K562 (cell line): ENCODE measurements around the gene LRRC39.

Experiments used
- CHD4 ChIP-seq: fragments of 200-600 bp; sonication (generic); IDR thresholded peaks from 3 replicates; pipeline ENCODE4 v1.6.1; 2012; ENCODE audit warnings: low read depth, mild to moderate bottlenecking, mixed read lengths, low read length, inconsistent platforms; ENCODE audit not compliant: insufficient read depth, insufficient replicate concordance, poor library complexity, severe bottlenecking
- EP300 ChIP-seq: IDR thresholded peaks from 2 replicates; pipeline ENCODE4 v1.6.1; 2012; ENCODE audit warnings: low read length, improper control_type of control experiment
- MCM5 ChIP-seq: fragments of 450-650 bp; IDR thresholded peaks from 2 replicates; pipeline ENCODE4 v1.6.1; 2016; ENCODE audit warnings: low read depth
- POLR2A ChIP-seq: fragments of 450-650 bp; conservative IDR thresholded peaks from 2 replicates; pipeline ENCODE4 v1.6.1; 2016
- SIN3A ChIP-seq, 2 experiments: fragments of 150-350 bp in 1 of 2; IDR thresholded peaks; 2 replicates each; pipeline ENCODE4 v1.6.1; 2011 to 2016; ENCODE audit warnings: borderline replicate concordance in 2 of 2, low read depth in 2 of 2, low read length in 2 of 2, mild to moderate bottlenecking in 2 of 2, moderate library complexity in 2 of 2; ENCODE audit not compliant: control insufficient read depth in 1 of 2
- ZBTB8A ChIP-seq: fragments of 450-650 bp; IDR thresholded peaks from 2 replicates; pipeline ENCODE4 v1.6.1; 2018; ENCODE audit warnings: mild to moderate bottlenecking, moderate library complexity; ENCODE audit not compliant: partially characterized antibody
- TF ChIP-seq, protein P1 (sequence below), 3 experiments: IDR thresholded peaks in 2 of 3; conservative IDR thresholded peaks in 1 of 3; 2 replicates each; pipeline ENCODE4 v1.5.1; 2011 to 2012; ENCODE audit warnings: low read length in 3 of 3, mild to moderate bottlenecking in 3 of 3, control low read depth in 2 of 3, improper control_type of control experiment in 1 of 3, inconsistent platforms in 1 of 3, low read depth in 1 of 3, mixed read lengths in 1 of 3, moderate library complexity in 1 of 3; ENCODE audit not compliant: insufficient read depth in 2 of 3
- TF ChIP-seq, protein P2 (sequence below): sonication (generic); formaldehyde crosslinking; IDR thresholded peaks from 2 replicates; pipeline ENCODE4 v1.8.1; 2023; ENCODE audit warnings: mild to moderate bottlenecking, missing genetic modification reagents, moderate library complexity

DNA sequence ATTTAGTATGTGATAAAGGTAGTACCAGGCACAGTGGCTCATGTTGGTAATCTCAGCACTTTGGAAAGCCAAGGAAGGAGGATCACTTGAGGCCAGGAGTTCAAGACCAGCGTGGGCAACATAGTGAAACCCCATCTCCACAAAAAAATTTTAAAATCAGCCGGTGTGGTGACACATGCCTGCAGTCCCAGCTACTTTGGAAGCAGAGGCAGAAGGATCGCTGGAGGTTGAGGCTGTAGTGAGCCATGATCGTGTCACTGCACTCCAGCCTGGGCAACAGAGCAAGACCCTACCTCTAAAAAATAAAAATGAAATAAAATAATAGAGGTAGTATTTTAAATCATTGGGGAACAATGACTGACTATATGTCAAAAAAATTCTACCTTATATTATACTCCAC lies 62.5 kb downstream of the LRRC39 start:
- TF ChIP-seq, protein P1, sequence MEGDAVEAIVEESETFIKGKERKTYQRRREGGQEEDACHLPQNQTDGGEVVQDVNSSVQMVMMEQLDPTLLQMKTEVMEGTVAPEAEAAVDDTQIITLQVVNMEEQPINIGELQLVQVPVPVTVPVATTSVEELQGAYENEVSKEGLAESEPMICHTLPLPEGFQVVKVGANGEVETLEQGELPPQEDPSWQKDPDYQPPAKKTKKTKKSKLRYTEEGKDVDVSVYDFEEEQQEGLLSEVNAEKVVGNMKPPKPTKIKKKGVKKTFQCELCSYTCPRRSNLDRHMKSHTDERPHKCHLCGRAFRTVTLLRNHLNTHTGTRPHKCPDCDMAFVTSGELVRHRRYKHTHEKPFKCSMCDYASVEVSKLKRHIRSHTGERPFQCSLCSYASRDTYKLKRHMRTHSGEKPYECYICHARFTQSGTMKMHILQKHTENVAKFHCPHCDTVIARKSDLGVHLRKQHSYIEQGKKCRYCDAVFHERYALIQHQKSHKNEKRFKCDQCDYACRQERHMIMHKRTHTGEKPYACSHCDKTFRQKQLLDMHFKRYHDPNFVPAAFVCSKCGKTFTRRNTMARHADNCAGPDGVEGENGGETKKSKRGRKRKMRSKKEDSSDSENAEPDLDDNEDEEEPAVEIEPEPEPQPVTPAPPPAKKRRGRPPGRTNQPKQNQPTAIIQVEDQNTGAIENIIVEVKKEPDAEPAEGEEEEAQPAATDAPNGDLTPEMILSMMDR (IDR thresholded peaks at IDR 0.05 in 2 of 3, conservative IDR thresholded peaks at IDR 0.05 in 1 of 3; ENCODE audit: insufficient read depth in 2 of 3, low read depth in 1 of 3, low read length in 3 of 3), result no peak
- no peak for TF ChIP-seq POLR2A
- no peak for TF ChIP-seq ZBTB8A
- TF ChIP-seq EP300, result no peak
- TF ChIP-seq, protein P2, sequence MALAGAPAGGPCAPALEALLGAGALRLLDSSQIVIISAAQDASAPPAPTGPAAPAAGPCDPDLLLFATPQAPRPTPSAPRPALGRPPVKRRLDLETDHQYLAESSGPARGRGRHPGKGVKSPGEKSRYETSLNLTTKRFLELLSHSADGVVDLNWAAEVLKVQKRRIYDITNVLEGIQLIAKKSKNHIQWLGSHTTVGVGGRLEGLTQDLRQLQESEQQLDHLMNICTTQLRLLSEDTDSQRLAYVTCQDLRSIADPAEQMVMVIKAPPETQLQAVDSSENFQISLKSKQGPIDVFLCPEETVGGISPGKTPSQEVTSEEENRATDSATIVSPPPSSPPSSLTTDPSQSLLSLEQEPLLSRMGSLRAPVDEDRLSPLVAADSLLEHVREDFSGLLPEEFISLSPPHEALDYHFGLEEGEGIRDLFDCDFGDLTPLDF (CRISPR knock-in tag), result no peak
- no peak for TF ChIP-seq CHD4
- no peak for TF ChIP-seq SIN3A (IDR thresholded peaks at IDR 0.05; ENCODE audit: borderline replicate concordance in 2 of 2, control insufficient read depth in 1 of 2, low read depth in 2 of 2, low read length in 2 of 2)
- no peak for TF ChIP-seq MCM5
